ENCODE results near the gene MATN1.

The MATN1 gene

GRCh38 chr1:30761381-30762151 lies 38.2 kb upstream of the MATN1 start:
- DNase-seq: no peak
- Mint-ChIP-seq H3K4me1 (ENCODE audit: low read depth) (peaks cover 85% of the 10 kb centered on the region), H3K27ac (peak overlapping the region; percentile 48), H3K4me3 (no peak overlapping the region), H3K27me3 (no peaks in the 10 kb centered on the region), H3K36me3 (ENCODE audit: low read depth) (peaks cover 10% of the 10 kb centered on the region), H3K9me3 (no peaks in the 10 kb centered on the region)

GRCh38 chr1:30760596-30761324 lies 37.4 kb upstream of the MATN1 start:
- H3K36me3 Mint-ChIP-seq (ENCODE audit: low read depth): peaks cover 15% of the 10 kb centered on the region
- H3K27ac Mint-ChIP-seq: peak overlapping the region; percentile 53
- peak overlapping the region; percentile 66 for H3K4me3 Mint-ChIP-seq
- H3K4me1 Mint-ChIP-seq (ENCODE audit: low read depth): peaks cover 85% of the 10 kb centered on the region
- no peaks in the 10 kb centered on the region for H3K9me3 Mint-ChIP-seq
- no peaks in the 10 kb centered on the region for H3K27me3 Mint-ChIP-seq
- DNase-seq: no peak

GRCh38 chr1:30759718-30760281 lies 36.4 kb upstream of the MATN1 start:
- DNase-seq: peak; percentile 77
- H3K4me1 Mint-ChIP-seq (ENCODE audit: low read depth): peaks cover 85% of the 10 kb centered on the region
- peaks cover 25% of the 10 kb centered on the region for H3K36me3 Mint-ChIP-seq (ENCODE audit: low read depth)
- H3K4me3 Mint-ChIP-seq: peak overlapping the region; percentile 66
- no peaks in the 10 kb centered on the region for H3K27me3 Mint-ChIP-seq
- peak overlapping the region; percentile 61 for H3K27ac Mint-ChIP-seq
- no peaks in the 10 kb centered on the region for H3K9me3 Mint-ChIP-seq

GRCh38 chr1:30758785-30759380 lies 35.5 kb upstream of the MATN1 start:
- H3K36me3 Mint-ChIP-seq (ENCODE audit: low read depth): peaks cover 28% of the 10 kb centered on the region
- no peaks in the 10 kb centered on the region for H3K27me3 Mint-ChIP-seq
- peak overlapping the region; percentile 98 for H3K27ac Mint-ChIP-seq
- peak overlapping the region; percentile 94 for H3K4me3 Mint-ChIP-seq
- peaks cover 91% of the 10 kb centered on the region for H3K4me1 Mint-ChIP-seq (ENCODE audit: low read depth)
- no peaks in the 10 kb centered on the region for H3K9me3 Mint-ChIP-seq
- DNase-seq: no peak

- Mint-ChIP-seq H3K4me3 (peak overlapping the region; percentile 94), H3K36me3 (ENCODE audit: low read depth) (peaks cover 35% of the 10 kb centered on the region), H3K27ac (peak overlapping the region; percentile 98), H3K27me3 (no peaks in the 10 kb centered on the region), H3K9me3 (no peaks in the 10 kb centered on the region), H3K4me1 (ENCODE audit: low read depth) (peaks cover 93% of the 10 kb centered on the region)
- no peak for DNase-seq
Observed at GRCh38 chr1:30758121-30758688, 34.8 kb upstream of the MATN1 start.

DNA sequence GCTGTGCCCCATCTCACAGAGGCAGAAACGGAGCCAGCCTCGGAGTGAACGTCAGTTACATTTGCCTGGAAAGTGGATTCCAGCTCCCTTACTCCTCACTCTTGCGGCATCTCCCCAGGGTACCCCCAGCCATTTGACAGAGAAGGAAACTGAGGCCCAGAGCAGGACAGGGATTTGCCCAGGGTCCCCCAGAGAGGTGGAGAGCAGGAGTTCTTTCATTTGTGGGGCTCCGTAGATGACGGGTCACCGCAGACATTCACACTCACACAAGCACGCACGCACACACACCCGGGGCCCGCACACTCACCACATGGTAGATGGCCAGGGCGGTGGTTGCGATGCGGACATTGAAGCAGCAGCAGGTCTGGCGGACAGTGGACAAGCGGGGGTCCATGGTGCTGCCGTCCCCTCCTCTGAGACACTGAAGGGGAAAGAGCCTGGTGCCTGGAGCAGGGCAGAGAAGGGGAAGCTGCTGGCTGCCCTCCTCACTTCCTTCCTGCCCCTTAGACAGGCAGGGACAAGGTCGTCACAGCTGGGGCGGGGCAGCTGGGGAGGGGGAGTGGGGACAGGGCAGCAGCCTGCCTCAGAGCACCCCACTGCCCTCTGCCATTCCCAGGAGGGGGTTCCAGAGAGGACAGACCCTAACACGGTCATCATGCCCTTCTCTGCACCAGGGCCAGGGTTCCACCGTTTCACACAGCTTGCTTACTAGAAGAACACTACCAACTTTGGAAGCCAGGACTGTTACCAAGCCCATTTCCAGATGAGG lies 34.2 kb upstream of the MATN1 start, which contains the start of gene LAPTM5:
Gene LAPTM5, minus strand, starts transcription at position 423 of the 769 bp plus-strand sequence. Its CDS starts 29 bp downstream, at position 394.
- H3K4me1 Mint-ChIP-seq (ENCODE audit: low read depth): peaks cover 92% of the 10 kb centered on the region
- peak within 1 kb of the TSS; percentile 98 for H3K27ac Mint-ChIP-seq
- peak; percentile 78 for DNase-seq
- no peaks in the 10 kb centered on the region for H3K9me3 Mint-ChIP-seq
- peak within 1 kb of the TSS; percentile 94 for H3K4me3 Mint-ChIP-seq
- H3K36me3 Mint-ChIP-seq (ENCODE audit: low read depth): peaks cover 36% of the 10 kb centered on the region
- no peaks in the 10 kb centered on the region for H3K27me3 Mint-ChIP-seq

DNA sequence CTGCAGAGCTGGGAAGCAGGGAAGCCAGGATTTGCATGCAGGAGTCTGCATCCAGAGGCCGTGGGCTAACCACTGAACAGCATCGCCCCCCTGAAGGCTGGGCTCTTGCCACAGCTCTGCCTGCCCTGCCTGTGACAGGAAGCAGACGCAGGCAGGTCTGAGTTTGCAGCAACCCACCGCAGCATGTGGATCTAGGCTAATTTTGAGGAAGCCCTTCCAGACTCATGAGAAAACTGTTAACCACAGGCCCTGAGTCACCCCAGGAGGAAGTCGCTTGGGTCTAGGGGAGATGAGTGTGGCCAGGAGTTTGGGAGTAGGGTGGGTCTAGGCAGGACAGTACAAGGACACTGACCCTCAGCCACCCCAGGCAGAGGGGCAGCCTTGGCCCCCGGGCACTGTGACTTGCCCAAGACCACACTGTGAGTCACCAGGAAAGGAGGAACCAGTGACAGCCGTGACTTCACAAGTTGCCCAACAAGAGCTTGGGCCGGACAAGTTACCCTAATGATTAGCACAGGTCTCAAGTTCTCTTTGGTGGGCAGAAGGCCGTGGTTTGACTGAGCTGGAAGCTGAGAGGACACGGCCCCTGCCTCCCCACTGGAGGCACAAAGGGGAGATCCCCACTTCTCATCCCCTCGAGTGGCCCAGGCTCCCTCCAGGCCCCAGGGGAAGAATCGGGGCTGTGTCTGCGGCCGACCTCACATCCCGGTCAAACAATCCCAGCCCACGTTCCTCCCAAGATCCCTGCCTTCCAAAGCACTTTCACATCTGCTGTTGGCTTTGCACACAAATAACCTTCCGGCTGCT lies 33.4 kb upstream of the MATN1 start:
- H3K27ac Mint-ChIP-seq: peak overlapping the region; percentile 98
- H3K27me3 Mint-ChIP-seq: no peaks in the 10 kb centered on the region
- H3K36me3 Mint-ChIP-seq (ENCODE audit: low read depth): peaks cover 44% of the 10 kb centered on the region
- H3K4me3 Mint-ChIP-seq: peak overlapping the region; percentile 94
- H3K9me3 Mint-ChIP-seq: no peaks in the 10 kb centered on the region
- peak; percentile 75 for DNase-seq
- peaks cover 92% of the 10 kb centered on the region for H3K4me1 Mint-ChIP-seq (ENCODE audit: low read depth)

- DNase-seq: no peak
- Mint-ChIP-seq H3K4me3 (peak overlapping the region; percentile 94), H3K27me3 (no peaks in the 10 kb centered on the region), H3K36me3 (ENCODE audit: low read depth) (peaks cover 47% of the 10 kb centered on the region), H3K9me3 (no peaks in the 10 kb centered on the region), H3K4me1 (ENCODE audit: low read depth) (peaks cover 92% of the 10 kb centered on the region), H3K27ac (peak overlapping the region; percentile 98)
Observed at GRCh38 chr1:30756206-30756544, 32.8 kb upstream of the MATN1 start.

GRCh38 chr1:30755746-30756145 lies 32.4 kb upstream of the MATN1 start:
- Mint-ChIP-seq H3K27me3 (no peaks in the 10 kb centered on the region), H3K9me3 (no peaks in the 10 kb centered on the region), H3K4me3 (peak overlapping the region; percentile 94), H3K36me3 (ENCODE audit: low read depth) (peaks cover 48% of the 10 kb centered on the region), H3K27ac (peak overlapping the region; percentile 98), H3K4me1 (ENCODE audit: low read depth) (peaks cover 92% of the 10 kb centered on the region)
- no peak for DNase-seq

DNA sequence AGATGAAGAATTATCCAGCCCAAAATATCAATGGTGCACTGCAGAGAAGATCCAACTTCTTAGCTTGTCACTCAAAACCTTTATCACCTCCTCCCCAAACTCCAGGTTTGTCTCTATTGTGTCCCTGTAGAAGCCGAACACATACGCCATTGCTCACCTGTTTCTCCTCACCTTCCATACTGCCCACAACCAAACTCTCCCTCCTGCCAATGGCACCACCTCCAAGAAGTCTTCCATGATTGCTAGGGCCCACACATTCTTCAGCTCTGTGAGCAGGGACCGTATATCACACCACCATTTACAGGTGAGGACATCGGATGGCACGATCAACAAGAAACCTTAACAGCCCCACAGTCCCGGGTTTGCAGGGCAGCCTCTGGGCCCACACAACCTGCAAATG lies 31.9 kb upstream of the MATN1 start:
- H3K27ac Mint-ChIP-seq: peak overlapping the region; percentile 98
- no peak for DNase-seq
- H3K4me3 Mint-ChIP-seq: peak overlapping the region; percentile 94
- no peaks in the 10 kb centered on the region for H3K27me3 Mint-ChIP-seq
- peaks cover 92% of the 10 kb centered on the region for H3K4me1 Mint-ChIP-seq (ENCODE audit: low read depth)
- H3K9me3 Mint-ChIP-seq: no peaks in the 10 kb centered on the region
- H3K36me3 Mint-ChIP-seq (ENCODE audit: low read depth): peaks cover 51% of the 10 kb centered on the region

DNA sequence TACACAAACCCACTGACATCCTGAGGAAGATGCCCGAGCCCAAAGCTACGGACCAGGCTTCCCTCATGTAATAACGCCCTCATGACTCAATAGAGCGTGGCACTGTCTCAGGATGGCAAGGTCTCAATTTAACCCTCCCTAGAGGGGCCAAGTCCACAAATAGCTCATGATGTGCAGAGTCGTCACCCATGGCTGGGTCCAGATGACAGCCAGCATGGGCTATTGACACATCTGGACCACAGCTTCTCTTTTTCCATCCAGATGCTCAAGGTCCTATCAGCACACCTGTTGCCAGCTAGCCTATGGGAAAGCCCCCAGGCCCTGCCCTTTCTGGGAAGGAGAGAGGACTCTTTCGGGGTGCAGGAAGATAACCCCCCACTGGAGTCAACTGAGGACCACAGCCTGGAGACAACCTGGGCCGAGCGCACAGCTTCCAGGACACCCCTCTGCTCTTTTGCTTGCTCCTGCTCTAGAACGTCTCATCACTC lies 31.3 kb upstream of the MATN1 start:
- peak overlapping the region; percentile 94 for H3K4me3 Mint-ChIP-seq
- H3K36me3 Mint-ChIP-seq (ENCODE audit: low read depth): peaks cover 53% of the 10 kb centered on the region
- no peak for DNase-seq
- peak overlapping the region; percentile 98 for H3K27ac Mint-ChIP-seq
- H3K4me1 Mint-ChIP-seq (ENCODE audit: low read depth): peaks cover 92% of the 10 kb centered on the region
- no peaks in the 10 kb centered on the region for H3K9me3 Mint-ChIP-seq
- no peaks in the 10 kb centered on the region for H3K27me3 Mint-ChIP-seq

GRCh38 chr1:30753660-30754123 lies 30.3 kb upstream of the MATN1 start:
- no peak for DNase-seq
- H3K27ac Mint-ChIP-seq: peak overlapping the region; percentile 98
- H3K36me3 Mint-ChIP-seq (ENCODE audit: low read depth): peaks cover 61% of the 10 kb centered on the region
- peaks cover 92% of the 10 kb centered on the region for H3K4me1 Mint-ChIP-seq (ENCODE audit: low read depth)
- H3K27me3 Mint-ChIP-seq: no peaks in the 10 kb centered on the region
- peak overlapping the region; percentile 94 for H3K4me3 Mint-ChIP-seq
- H3K9me3 Mint-ChIP-seq: no peaks in the 10 kb centered on the region

DNA sequence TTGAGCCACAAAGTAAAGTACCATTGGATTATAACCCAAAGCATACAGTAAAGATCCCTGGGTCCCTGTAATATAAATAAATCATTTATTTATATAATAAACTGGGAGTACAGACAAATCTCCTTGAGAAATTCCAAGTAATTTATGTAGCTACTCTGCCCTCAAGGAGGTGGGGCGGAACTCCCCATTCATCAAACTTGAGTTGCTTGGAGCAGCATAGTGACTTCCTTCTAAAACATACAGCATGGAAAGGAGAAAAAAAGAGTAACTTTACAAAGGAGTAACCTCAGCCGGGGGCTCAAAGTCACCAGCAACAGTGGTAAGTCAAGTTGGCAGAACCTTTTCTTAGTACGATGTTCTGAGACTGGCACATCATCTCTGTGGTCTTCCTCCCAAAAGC lies 29.7 kb upstream of the MATN1 start:
- H3K4me1 Mint-ChIP-seq (ENCODE audit: low read depth): peaks cover 92% of the 10 kb centered on the region
- no peaks in the 10 kb centered on the region for H3K9me3 Mint-ChIP-seq
- H3K36me3 Mint-ChIP-seq (ENCODE audit: low read depth): peaks cover 64% of the 10 kb centered on the region
- H3K4me3 Mint-ChIP-seq: peak overlapping the region; percentile 94
- H3K27ac Mint-ChIP-seq: peak overlapping the region; percentile 98
- no peak for DNase-seq
- no peaks in the 10 kb centered on the region for H3K27me3 Mint-ChIP-seq
